A673 (cell line): ENCODE data around the gene IDS. TPM values are rescaled to one million over a fixed set of nuclear protein-coding genes. Genes with fewer than 3 reads are reported as not detected.

Experiments
- BruUV-seq: library from RNA; stranded (reverse); fragments of 400-500 nt; replicated peaks from 2 replicates; lab custom pipeline; 2021; lab: Mats Ljungman, UMichigan
- CTCF ChIA-PET: fragments of 300-600 bp; sonication (Branson Sonifier 250); formaldehyde crosslinking; loops from one replicate; lab custom pipeline; 2022; ENCODE audit warnings: antibody characterized with exemption; lab: Charles Lee
- POLR2A ChIA-PET: fragments of 300-600 bp; sonication (Branson Sonifier 250); formaldehyde crosslinking; loops from one replicate; lab custom pipeline; 2022; ENCODE audit warnings: antibody characterized with exemption; ENCODE audit not compliant: low non-redundant PET; lab: Charles Lee
- DNase-seq: peaks from one replicate; pipeline ENCODE4 v3.0.0-alpha.2; 2015; ENCODE audit warnings: low spot score
- H3K27ac ChIP-seq: fragments of 200-600 bp; sonication (generic); 2 replicates; pipeline ENCODE4 v1.5.1; 2016; ENCODE audit warnings: mixed run types, low read depth, mild to moderate bottlenecking, mixed read lengths, antibody characterized with exemption, low read length; ENCODE audit not compliant: poor library complexity, severe bottlenecking
- H3K27me3 ChIP-seq: fragments of 200-600 bp; sonication (generic); replicated peaks from 2 replicates; pipeline ENCODE4 v1.6.1; 2017; ENCODE audit warnings: mixed run types, low read depth, mild to moderate bottlenecking, mixed read lengths, antibody characterized with exemption, low read length; ENCODE audit not compliant: insufficient read depth, poor library complexity
- H3K36me3 ChIP-seq: fragments of 200-600 bp; sonication (generic); 2 replicates; pipeline ENCODE4 v1.6.1; 2016; ENCODE audit warnings: mixed run types, mild to moderate bottlenecking, mixed read lengths, antibody characterized with exemption, low read length; ENCODE audit not compliant: insufficient read depth, poor library complexity, severe bottlenecking
- H3K4me1 ChIP-seq: fragments of 200-600 bp; sonication (generic); 2 replicates; pipeline ENCODE4 v1.6.1; 2017; ENCODE audit warnings: mixed run types, mild to moderate bottlenecking, mixed read lengths, antibody characterized with exemption, low read length; ENCODE audit not compliant: insufficient read depth, poor library complexity, severe bottlenecking
- H3K4me3 ChIP-seq: fragments of 200-600 bp; sonication (generic); 2 replicates; pipeline ENCODE4 v1.5.1; 2016; ENCODE audit warnings: low read depth, mixed run types, mild to moderate bottlenecking, mixed read lengths, low read length; ENCODE audit not compliant: poor library complexity, severe bottlenecking
- H3K9me3 ChIP-seq: fragments of 200-600 bp; sonication (generic); 2 replicates; pipeline ENCODE4 v1.6.1; 2016; ENCODE audit warnings: mixed run types, low read depth, mild to moderate bottlenecking, mixed read lengths, antibody characterized with exemption, low read length; ENCODE audit not compliant: poor library complexity, severe bottlenecking
- EZH2 ChIP-seq: fragments of 200-600 bp; sonication (generic); IDR thresholded peaks from 2 replicates; pipeline ENCODE4 v1.6.1; 2017; ENCODE audit warnings: borderline replicate concordance, low read depth, mild to moderate bottlenecking, mixed read lengths, antibody characterized with exemption, low read length; ENCODE audit not compliant: poor library complexity, severe bottlenecking
- intact Hi-C: fragments of 100-400 bp; cut with micrococcal nuclease; formaldehyde crosslinking; loops from one replicate; pipeline ENCODE4 v1.10.0; 2022; ENCODE audit not compliant: unreplicated experiment
- total RNA-seq: library from RNA; stranded (reverse); gene quantifications from 2 replicates; pipeline ENCODE4 v1.2.3, GENCODE V29; 2021
- TF ChIP-seq, protein P1 (sequence below): fragments of 300-800, 200-600 bp; sonication (generic); conservative IDR thresholded peaks from 2 replicates; pipeline ENCODE4 v1.5.1; 2017; ENCODE audit warnings: low read depth, mild to moderate bottlenecking, antibody characterized with exemption, low read length, moderate library complexity, mixed read lengths

The IDS gene
- total RNA-seq, 1 experiment from 2014 or later = 50.7 TPM

DNA sequence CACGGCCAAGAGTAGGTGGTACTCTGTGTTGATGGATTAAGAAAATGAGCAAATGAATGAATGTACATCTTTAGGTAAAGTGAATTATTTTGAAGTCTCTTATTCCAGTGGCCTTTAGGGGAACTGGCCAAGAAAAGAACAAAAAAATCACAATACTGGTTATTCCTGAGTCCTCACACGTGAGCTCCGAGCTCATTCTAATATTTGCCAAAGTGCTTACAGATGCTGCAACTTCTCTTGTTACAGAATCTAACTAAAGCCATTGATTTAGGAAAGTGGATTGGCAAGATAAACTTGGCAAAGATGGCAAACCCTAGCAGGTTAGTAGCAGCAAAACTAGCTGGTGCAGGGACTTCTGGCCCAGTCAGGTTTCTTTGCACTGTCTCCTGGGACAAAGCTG is 37.6 kb downstream of the IDS start:
- ChIA-PET POLR2A (no interaction called here), CTCF (no interaction called here)
- no peak overlapping the region for H3K27ac ChIP-seq
- no peaks in the 10 kb centered on the region for H3K36me3 ChIP-seq
- no peak for TF ChIP-seq EZH2
- TF ChIP-seq, protein P1, sequence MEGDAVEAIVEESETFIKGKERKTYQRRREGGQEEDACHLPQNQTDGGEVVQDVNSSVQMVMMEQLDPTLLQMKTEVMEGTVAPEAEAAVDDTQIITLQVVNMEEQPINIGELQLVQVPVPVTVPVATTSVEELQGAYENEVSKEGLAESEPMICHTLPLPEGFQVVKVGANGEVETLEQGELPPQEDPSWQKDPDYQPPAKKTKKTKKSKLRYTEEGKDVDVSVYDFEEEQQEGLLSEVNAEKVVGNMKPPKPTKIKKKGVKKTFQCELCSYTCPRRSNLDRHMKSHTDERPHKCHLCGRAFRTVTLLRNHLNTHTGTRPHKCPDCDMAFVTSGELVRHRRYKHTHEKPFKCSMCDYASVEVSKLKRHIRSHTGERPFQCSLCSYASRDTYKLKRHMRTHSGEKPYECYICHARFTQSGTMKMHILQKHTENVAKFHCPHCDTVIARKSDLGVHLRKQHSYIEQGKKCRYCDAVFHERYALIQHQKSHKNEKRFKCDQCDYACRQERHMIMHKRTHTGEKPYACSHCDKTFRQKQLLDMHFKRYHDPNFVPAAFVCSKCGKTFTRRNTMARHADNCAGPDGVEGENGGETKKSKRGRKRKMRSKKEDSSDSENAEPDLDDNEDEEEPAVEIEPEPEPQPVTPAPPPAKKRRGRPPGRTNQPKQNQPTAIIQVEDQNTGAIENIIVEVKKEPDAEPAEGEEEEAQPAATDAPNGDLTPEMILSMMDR = no peak
- no peaks in the 10 kb centered on the region for H3K4me1 ChIP-seq
- BruUV-seq = no TSS peak
- no peak for DNase-seq
- intact Hi-C loops = no loop called here
- H3K9me3 ChIP-seq = no peaks in the 10 kb centered on the region
- no peak overlapping the region for H3K4me3 ChIP-seq
- peaks cover 3% of the 10 kb centered on the region for H3K27me3 ChIP-seq

DNA sequence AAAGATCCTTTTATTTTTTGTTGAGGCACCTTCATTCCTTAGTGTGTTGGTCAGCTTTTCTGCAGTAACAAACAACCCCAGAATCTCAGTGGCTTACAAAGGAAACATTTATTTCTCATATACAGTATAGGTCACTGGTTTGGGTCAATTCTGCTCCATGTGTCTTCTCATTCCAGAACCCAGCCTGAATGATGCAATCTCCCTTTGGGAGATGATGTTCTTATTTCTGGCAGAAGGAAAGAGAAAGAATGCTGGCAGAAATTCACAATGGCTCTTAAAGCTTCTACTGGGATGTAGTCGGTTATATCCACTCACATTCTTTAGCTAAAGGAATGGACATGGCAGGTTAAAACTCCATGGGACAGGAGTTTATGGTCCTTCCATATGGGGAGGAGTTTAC is 42.3 kb downstream of the IDS start:
- TF ChIP-seq EZH2 = no peak
- TF ChIP-seq, protein P1 = no peak
- no peaks in the 10 kb centered on the region for H3K4me1 ChIP-seq
- H3K4me3 ChIP-seq = no peak overlapping the region
- intact Hi-C loops = no loop called here
- no peaks in the 10 kb centered on the region for H3K36me3 ChIP-seq
- DNase-seq = no peak
- H3K9me3 ChIP-seq = no peaks in the 10 kb centered on the region
- H3K27ac ChIP-seq = no peak overlapping the region
- peaks cover 2% of the 10 kb centered on the region for H3K27me3 ChIP-seq
- POLR2A ChIA-PET = no interaction called here
- BruUV-seq = no TSS peak
- CTCF ChIA-PET = no interaction called here

DNA sequence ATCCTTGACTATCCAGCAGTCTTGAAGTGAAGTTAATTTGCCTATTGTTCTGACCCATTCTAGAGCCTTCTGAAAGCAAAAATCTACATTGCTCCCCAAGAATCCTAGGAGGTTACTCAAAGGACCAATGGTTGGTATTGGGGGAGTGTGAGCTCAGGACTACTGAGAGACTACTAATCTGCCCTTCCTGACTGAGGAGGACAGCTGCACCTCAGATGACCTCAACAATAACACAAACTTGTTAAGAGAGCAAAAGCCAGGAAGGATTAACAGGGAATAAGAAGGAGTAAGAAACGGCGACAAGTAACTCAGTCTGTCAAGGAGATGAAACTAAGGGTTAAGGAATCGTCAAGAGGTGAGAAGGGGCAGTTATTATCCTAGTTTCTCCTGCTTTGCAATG is 43.4 kb downstream of the IDS start:
- Histone ChIP-seq H3K27ac (no peak overlapping the region), H3K36me3 (no peaks in the 10 kb centered on the region), H3K27me3 (peaks cover 2% of the 10 kb centered on the region), H3K4me1 (no peaks in the 10 kb centered on the region), H3K9me3 (no peaks in the 10 kb centered on the region), H3K4me3 (no peak overlapping the region)
- no TSS peak for BruUV-seq
- CTCF ChIA-PET = no interaction called here
- intact Hi-C loops = no loop called here
- POLR2A ChIA-PET = no interaction called here
- TF ChIP-seq, protein P1 = no peak
- TF ChIP-seq EZH2 = no peak
- no peak for DNase-seq
